Measurements from ENCODE around the gene FILIP1L.

- TF ChIP-seq POLR2A (IDR thresholded peaks at IDR 0.05): no peak
- TF ChIP-seq, protein P1, sequence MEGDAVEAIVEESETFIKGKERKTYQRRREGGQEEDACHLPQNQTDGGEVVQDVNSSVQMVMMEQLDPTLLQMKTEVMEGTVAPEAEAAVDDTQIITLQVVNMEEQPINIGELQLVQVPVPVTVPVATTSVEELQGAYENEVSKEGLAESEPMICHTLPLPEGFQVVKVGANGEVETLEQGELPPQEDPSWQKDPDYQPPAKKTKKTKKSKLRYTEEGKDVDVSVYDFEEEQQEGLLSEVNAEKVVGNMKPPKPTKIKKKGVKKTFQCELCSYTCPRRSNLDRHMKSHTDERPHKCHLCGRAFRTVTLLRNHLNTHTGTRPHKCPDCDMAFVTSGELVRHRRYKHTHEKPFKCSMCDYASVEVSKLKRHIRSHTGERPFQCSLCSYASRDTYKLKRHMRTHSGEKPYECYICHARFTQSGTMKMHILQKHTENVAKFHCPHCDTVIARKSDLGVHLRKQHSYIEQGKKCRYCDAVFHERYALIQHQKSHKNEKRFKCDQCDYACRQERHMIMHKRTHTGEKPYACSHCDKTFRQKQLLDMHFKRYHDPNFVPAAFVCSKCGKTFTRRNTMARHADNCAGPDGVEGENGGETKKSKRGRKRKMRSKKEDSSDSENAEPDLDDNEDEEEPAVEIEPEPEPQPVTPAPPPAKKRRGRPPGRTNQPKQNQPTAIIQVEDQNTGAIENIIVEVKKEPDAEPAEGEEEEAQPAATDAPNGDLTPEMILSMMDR (IDR thresholded peaks at IDR 0.05): no peak
Measured at GRCh38 chr3:99858469-99858868, 255.8 kb downstream of the FILIP1L start.

All from heart left ventricle (tissue), 13 donors.